Astrocyte (in vitro differentiated cells and primary cell): Measurements from ENCODE around the gene SAMSN1. TPM values are rescaled to one million over a fixed set of nuclear protein-coding genes. Genes with fewer than 3 reads are reported as not detected.

Source experiments
- DNase-seq: peaks from one replicate; pipeline ENCODE4 v3.0.0-alpha.2; 2010; ENCODE audit warnings: low read depth
- FAIRE-seq: peaks from 2 replicates; lab custom pipeline; 2011; peaks lifted over from hg19 to GRCh38; lab: Jason Lieb, UNC
- H2AFZ ChIP-seq: 2 replicates; pipeline ENCODE4 v1.6.0; 2012; ENCODE audit warnings: low read depth, low read length, inconsistent platforms
- H3K27ac ChIP-seq: 2 replicates; pipeline ENCODE4 v1.5.1; 2011; ENCODE audit warnings: low read depth, low read length, inconsistent platforms
- H3K27me3 ChIP-seq: 2 replicates; pipeline ENCODE4 v1.6.0; 2011; ENCODE audit warnings: low read length, inconsistent platforms; ENCODE audit not compliant: insufficient read depth
- H3K36me3 ChIP-seq: 2 replicates; pipeline ENCODE4 v1.5.1; 2011; ENCODE audit warnings: low read length, inconsistent platforms; ENCODE audit not compliant: insufficient read depth
- H3K4me1 ChIP-seq: 2 replicates; pipeline ENCODE4 v1.5.1; 2011; ENCODE audit warnings: low read length, inconsistent platforms; ENCODE audit not compliant: insufficient read depth
- H3K4me2 ChIP-seq: 2 replicates; pipeline ENCODE4 v1.6.0; 2012; ENCODE audit warnings: low read length, inconsistent platforms
- H3K4me3 ChIP-seq: 2 replicates; pipeline ENCODE4 v1.5.1; 2011; ENCODE audit warnings: low read depth, mild to moderate bottlenecking, low read length, inconsistent platforms; ENCODE audit not compliant: insufficient read depth
- H3K79me2 ChIP-seq: 2 replicates; pipeline ENCODE4 v1.6.0; 2012; ENCODE audit warnings: mild to moderate bottlenecking, low read length, inconsistent platforms; ENCODE audit not compliant: insufficient read depth
- H3K9ac ChIP-seq: 2 replicates; pipeline ENCODE4 v1.6.0; 2012; ENCODE audit warnings: mild to moderate bottlenecking, low read length, inconsistent platforms
- H3K9me3 ChIP-seq: 2 replicates; pipeline ENCODE4 v1.5.1; 2012; ENCODE audit warnings: low read depth, mild to moderate bottlenecking, low read length, inconsistent platforms; ENCODE audit not compliant: insufficient read depth
- H4K20me1 ChIP-seq: 2 replicates; pipeline ENCODE4 v1.6.0; 2012; ENCODE audit warnings: low read length, inconsistent platforms; ENCODE audit not compliant: insufficient read depth
- H3K27ac Mint-ChIP-seq: one replicate; pipeline ENCODE4 v1.8.0; 2021; ENCODE audit warnings: mild to moderate bottlenecking, mixed read lengths; ENCODE audit not compliant: unreplicated experiment
- H3K27me3 Mint-ChIP-seq: one replicate; pipeline ENCODE4 v1.8.0; 2021; ENCODE audit warnings: low read depth, mixed read lengths; ENCODE audit not compliant: unreplicated experiment
- H3K36me3 Mint-ChIP-seq: one replicate; pipeline ENCODE4 v1.8.0; 2021; ENCODE audit warnings: low read depth, mixed read lengths; ENCODE audit not compliant: unreplicated experiment
- H3K4me1 Mint-ChIP-seq: one replicate; pipeline ENCODE4 v1.8.0; 2021; ENCODE audit warnings: low read depth, mixed read lengths; ENCODE audit not compliant: unreplicated experiment
- H3K4me3 Mint-ChIP-seq: one replicate; pipeline ENCODE4 v1.8.0; 2021; ENCODE audit warnings: mild to moderate bottlenecking, moderate library complexity, mixed read lengths; ENCODE audit not compliant: unreplicated experiment
- H3K9me3 Mint-ChIP-seq: one replicate; pipeline ENCODE4 v1.8.0; 2021; ENCODE audit warnings: mild to moderate bottlenecking, mixed read lengths; ENCODE audit not compliant: unreplicated experiment
- CTCF ChIP-seq: IDR thresholded peaks from 2 replicates; pipeline ENCODE4 v1.5.1; 2011; ENCODE audit warnings: low read depth, mild to moderate bottlenecking, inconsistent platforms, low read length, moderate library complexity; ENCODE audit not compliant: insufficient read depth
- EZH2 ChIP-seq: IDR thresholded peaks from 2 replicates; pipeline ENCODE4 v1.6.1; 2012; ENCODE audit warnings: mild to moderate bottlenecking, low read length, inconsistent platforms; ENCODE audit not compliant: insufficient read depth
- total RNA-seq: library from RNA; stranded (reverse); gene quantifications from 2 replicates; pipeline ENCODE4 v1.2.1, GENCODE V29; 2021

The SAMSN1 gene
- total RNA-seq, 1 donor from 2014 or later, result 0.09 TPM

DNA sequence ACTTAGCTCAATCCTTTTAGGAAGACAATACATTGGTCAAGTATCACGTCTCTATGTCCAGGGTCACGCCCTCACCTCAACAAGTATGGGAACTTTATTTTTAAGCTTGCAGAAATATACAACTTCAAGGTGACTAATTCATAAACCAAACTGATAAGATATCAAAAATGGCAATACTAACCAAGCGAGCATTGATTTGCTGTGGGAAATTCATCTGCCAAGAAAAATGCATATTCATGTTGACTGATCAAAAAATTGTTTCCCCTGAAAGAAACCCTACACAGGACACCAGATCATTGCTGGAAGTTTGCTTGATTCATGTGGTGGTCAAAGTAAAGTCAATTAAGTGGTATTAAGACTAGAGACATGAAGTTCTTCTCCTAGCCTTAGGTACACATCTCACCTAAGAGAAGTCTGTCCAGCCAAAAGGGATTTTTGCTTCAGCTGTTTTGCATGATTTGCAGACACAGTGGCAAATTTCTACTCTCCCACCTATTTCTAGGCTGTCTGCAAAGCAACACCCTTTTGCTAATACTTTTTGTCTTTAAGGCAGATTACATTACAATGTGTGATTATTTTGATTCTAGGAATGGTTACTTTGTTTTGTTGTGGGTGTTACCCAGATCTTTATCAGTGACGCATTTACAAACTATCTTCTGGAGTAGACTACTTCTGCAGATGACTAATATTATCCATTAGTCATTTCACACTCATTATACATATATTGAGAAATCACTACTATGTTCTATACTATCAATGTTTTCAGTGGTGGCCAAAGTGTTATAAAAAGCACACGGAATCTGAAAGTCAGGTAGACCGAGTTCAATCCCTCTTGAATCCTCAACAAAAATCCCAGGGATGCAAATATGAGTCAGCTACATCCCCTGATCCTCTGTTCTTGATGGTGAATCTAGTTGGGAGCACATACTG is 12.4 kb downstream of the SAMSN1 start:
- Mint-ChIP-seq H3K4me3 (no peak overlapping the region), H3K27ac (no peak overlapping the region)
- peak; percentile 45 for DNase-seq

GRCh38 chr21:14531757-14532316 is 14.3 kb downstream of the SAMSN1 start:
- Histone ChIP-seq H3K4me1 (peaks cover 4% of the 10 kb centered on the region), H3K9me3 (no peaks in the 10 kb centered on the region), H3K36me3 (no peaks in the 10 kb centered on the region), H3K4me2 (no peak overlapping the region), H3K27me3 (no peaks in the 10 kb centered on the region), H3K79me2 (no peaks in the 10 kb centered on the region), H3K9ac (no peak overlapping the region), H3K27ac (no peak overlapping the region), H2AFZ (no peak overlapping the region), H4K20me1 (no peaks in the 10 kb centered on the region), H3K4me3 (no peak overlapping the region)
- peaks cover 5% of the 10 kb centered on the region for H3K4me1 Mint-ChIP-seq
- DNase-seq (no peak), FAIRE-seq (no peak)
- no peak overlapping the region for H3K27ac Mint-ChIP-seq
- H3K36me3 Mint-ChIP-seq, result no peaks in the 10 kb centered on the region
- no peaks in the 10 kb centered on the region for H3K27me3 Mint-ChIP-seq
- no peaks in the 10 kb centered on the region for H3K9me3 Mint-ChIP-seq
- TF ChIP-seq CTCF (no peak), EZH2 (no peak)
- no peak overlapping the region for H3K4me3 Mint-ChIP-seq

More for the DNA sequence above, 12.4 kb downstream of the SAMSN1 start:
- Mint-ChIP-seq H3K9me3 (no peaks in the 10 kb centered on the region), H3K36me3 (no peaks in the 10 kb centered on the region), H3K27me3 (no peaks in the 10 kb centered on the region), H3K4me1 (peaks cover 5% of the 10 kb centered on the region)
- Histone ChIP-seq H2AFZ (no peak overlapping the region), H3K4me1 (peaks cover 4% of the 10 kb centered on the region), H3K36me3 (no peaks in the 10 kb centered on the region), H3K27ac (peak overlapping the region; percentile 43), H3K27me3 (no peaks in the 10 kb centered on the region), H4K20me1 (no peaks in the 10 kb centered on the region), H3K79me2 (no peaks in the 10 kb centered on the region), H3K9ac (no peak overlapping the region), H3K4me2 (peak overlapping the region; percentile 45), H3K4me3 (no peak overlapping the region), H3K9me3 (no peaks in the 10 kb centered on the region)
- TF ChIP-seq EZH2 (no peak), CTCF (no peak)
- FAIRE-seq, result no peak

GRCh38 chr21:14530592-14530991 is 15.5 kb downstream of the SAMSN1 start:
- H3K27ac ChIP-seq, result no peak overlapping the region
- no peaks in the 10 kb centered on the region for H3K27me3 ChIP-seq
- H3K9me3 ChIP-seq, result no peaks in the 10 kb centered on the region
- TF ChIP-seq EZH2, result no peak
- no peak for TF ChIP-seq CTCF
- Mint-ChIP-seq H3K9me3 (no peaks in the 10 kb centered on the region), H3K27me3 (no peaks in the 10 kb centered on the region), H3K36me3 (no peaks in the 10 kb centered on the region), H3K27ac (no peak overlapping the region), H3K4me3 (no peak overlapping the region), H3K4me1 (peaks cover 5% of the 10 kb centered on the region)
- H4K20me1 ChIP-seq, result no peaks in the 10 kb centered on the region
- H3K36me3 ChIP-seq, result no peaks in the 10 kb centered on the region
- no peak overlapping the region for H3K4me3 ChIP-seq
- no peak overlapping the region for H3K4me2 ChIP-seq
- FAIRE-seq (no peak), DNase-seq (no peak)
- peaks cover 4% of the 10 kb centered on the region for H3K4me1 ChIP-seq
- H2AFZ ChIP-seq, result no peak overlapping the region
- H3K79me2 ChIP-seq, result no peaks in the 10 kb centered on the region
- no peak overlapping the region for H3K9ac ChIP-seq
